Fibroblast of lung (primary cell): ENCODE results near the gene SMC4. TPM values are rescaled to one million over a fixed set of nuclear protein-coding genes. Genes with fewer than 3 reads are reported as not detected.
A peak's percentile ranks its signal among the peaks of the same experiment; 100 is the strongest.

Source experiments
- DNase-seq, 2 donors: peaks; one replicate each; pipeline versions ENCODE4 v3.0.0 to v3.0.0-alpha.2; 2010; ENCODE audit warnings: low read depth in 2 of 2
- H2AFZ ChIP-seq: 2 replicates; pipeline ENCODE4 v1.5.1; 2012; ENCODE audit warnings: low read length, control low read depth, inconsistent platforms
- H3K27ac ChIP-seq: 2 replicates; pipeline ENCODE4 v1.5.1; 2011; ENCODE audit warnings: low read length, control low read depth; ENCODE audit not compliant: insufficient read depth
- H3K27me3 ChIP-seq: 2 replicates; pipeline ENCODE4 v1.5.1; 2011; ENCODE audit warnings: mild to moderate bottlenecking, low read length; ENCODE audit not compliant: control insufficient read depth, insufficient read depth
- H3K36me3 ChIP-seq: 2 replicates; pipeline ENCODE4 v1.5.1; 2011; ENCODE audit warnings: low read length; ENCODE audit not compliant: control insufficient read depth, insufficient read depth
- H3K4me1 ChIP-seq: 2 replicates; pipeline ENCODE4 v1.5.1; 2011; ENCODE audit warnings: low read length; ENCODE audit not compliant: control insufficient read depth, insufficient read depth; ENCODE audit errors: extremely low read depth
- H3K4me2 ChIP-seq: 2 replicates; pipeline ENCODE4 v1.5.1; 2011; ENCODE audit warnings: low read length, control low read depth; ENCODE audit not compliant: insufficient read depth; ENCODE audit errors: extremely low read depth
- H3K4me3 ChIP-seq, 4 experiments: fragments of 200-600 bp in 1 of 4; sonication (generic) in 1 of 4; replicated peaks in 1 of 4; 2 replicates each; pipeline ENCODE4 v1.5.1; 2011 to 2016; ENCODE audit warnings: low read length in 4 of 4, low read depth in 3 of 4, mild to moderate bottlenecking in 3 of 4, control low read depth in 2 of 4, inconsistent platforms in 1 of 4, mixed read lengths in 1 of 4; ENCODE audit not compliant: insufficient read depth in 1 of 4; ENCODE audit errors: control extremely low read depth in 1 of 4
- H3K79me2 ChIP-seq: 2 replicates; pipeline ENCODE4 v1.5.1; 2012; ENCODE audit warnings: mild to moderate bottlenecking, low read length, inconsistent platforms; ENCODE audit not compliant: control insufficient read depth, insufficient read depth
- H3K9ac ChIP-seq: 2 replicates; pipeline ENCODE4 v1.5.1; 2011; ENCODE audit warnings: mild to moderate bottlenecking, low read length, control low read depth; ENCODE audit not compliant: insufficient read depth
- H3K9me3 ChIP-seq: 2 replicates; pipeline ENCODE4 v1.5.1; 2012; ENCODE audit warnings: low read depth, low read length; ENCODE audit not compliant: control insufficient read depth, insufficient read depth
- H4K20me1 ChIP-seq: 2 replicates; pipeline ENCODE4 v1.5.1; 2011; ENCODE audit warnings: low read length; ENCODE audit not compliant: control insufficient read depth, insufficient read depth; ENCODE audit errors: extremely low read depth
- CTCF ChIP-seq, 2 donors: IDR thresholded peaks in 1 of 2; conservative IDR thresholded peaks in 1 of 2; 1 replicate in 1 of 2; 2 replicates in 1 of 2; pipeline ENCODE4 v1.5.1; 2011 to 2012; ENCODE audit warnings: low read length in 2 of 2, control low read depth in 1 of 2, inconsistent platforms in 1 of 2, low read depth in 1 of 2, mild to moderate bottlenecking in 1 of 2
- EZH2 ChIP-seq: IDR thresholded peaks from 2 replicates; pipeline ENCODE4 v1.5.1; 2012; ENCODE audit warnings: low read length, control low read depth, mild to moderate bottlenecking; ENCODE audit errors: missing control alignments
- polyA plus RNA-seq, 2 donors: library from polyadenylated mRNA; depleted of rRNA in 1 of 2; stranded (reverse) in 1 of 2; unstranded in 1 of 2; fragments of >200 nt; gene quantifications; 2 replicates each; pipeline ENCODE4 v1.2.1, GENCODE V29; 2011 to 2012; ENCODE audit warnings: missing spikeins in 1 of 2
- total RNA-seq: library from RNA; depleted of rRNA; stranded (reverse); fragments of >200 nt; gene quantifications from 2 replicates; pipeline ENCODE4 v1.2.1, GENCODE V29; 2014

Gene SMC4
- total and polyA plus RNA-seq, 2 donors (not counting 1 experiment from before 2014, with no cell fraction given), result 34.7 to 48.4 TPM

GRCh38 chr3:160475153-160475552 is 75.7 kb downstream of the SMC4 start:
- Histone ChIP-seq H3K27ac (no peak overlapping the region), H2AFZ (no peak overlapping the region), H3K4me3 (no peak overlapping the region), H3K9me3 (no peaks in the 10 kb centered on the region), H3K36me3 (no peaks in the 10 kb centered on the region), H4K20me1 (no peaks in the 10 kb centered on the region), H3K4me1 (peaks cover 21% of the 10 kb centered on the region), H3K79me2 (no peaks in the 10 kb centered on the region), H3K9ac (no peak overlapping the region), H3K27me3 (no peaks in the 10 kb centered on the region), H3K4me2 (no peak overlapping the region)
- no peak for DNase-seq
- TF ChIP-seq CTCF (conservative IDR thresholded peaks at IDR 0.05 in 1 of 2, IDR thresholded peaks at IDR 0.05 in 1 of 2; ENCODE audit: low read depth in 1 of 2, low read length in 2 of 2) (no peak), EZH2 (no peak)

- Histone ChIP-seq H3K9me3 (no peaks in the 10 kb centered on the region), H3K4me1 (peaks cover 21% of the 10 kb centered on the region), H3K4me2 (no peak overlapping the region), H3K79me2 (no peaks in the 10 kb centered on the region), H3K27ac (no peak overlapping the region), H3K27me3 (no peaks in the 10 kb centered on the region), H3K4me3 (no peak overlapping the region), H2AFZ (no peak overlapping the region), H3K9ac (no peak overlapping the region), H3K36me3 (no peaks in the 10 kb centered on the region), H4K20me1 (no peaks in the 10 kb centered on the region)
- peak in 1 of 2 donors; percentile 19 for DNase-seq
- TF ChIP-seq CTCF (conservative IDR thresholded peaks at IDR 0.05 in 1 of 2, IDR thresholded peaks at IDR 0.05 in 1 of 2; ENCODE audit: low read depth in 1 of 2, low read length in 2 of 2), result no peak
- TF ChIP-seq EZH2, result no peak
Measured at GRCh38 chr3:160475884-160476283, 76.4 kb downstream of the SMC4 start.

GRCh38 chr3:160477750-160478149 is 78.3 kb downstream of the SMC4 start:
- peaks cover 21% of the 10 kb centered on the region for H3K4me1 ChIP-seq
- no peaks in the 10 kb centered on the region for H3K27me3 ChIP-seq
- no peaks in the 10 kb centered on the region for H3K9me3 ChIP-seq
- H3K4me3 ChIP-seq, result no peak overlapping the region
- H2AFZ ChIP-seq, result no peak overlapping the region
- DNase-seq, result peak in 1 of 2 donors; percentile 81
- no peak overlapping the region for H3K4me2 ChIP-seq
- TF ChIP-seq CTCF (conservative IDR thresholded peaks at IDR 0.05 in 1 of 2, IDR thresholded peaks at IDR 0.05 in 1 of 2; ENCODE audit: low read depth in 1 of 2, low read length in 2 of 2), result no peak
- TF ChIP-seq EZH2, result no peak
- H3K9ac ChIP-seq, result no peak overlapping the region
- no peaks in the 10 kb centered on the region for H3K79me2 ChIP-seq
- no peaks in the 10 kb centered on the region for H4K20me1 ChIP-seq
- H3K36me3 ChIP-seq, result no peaks in the 10 kb centered on the region
- no peak overlapping the region for H3K27ac ChIP-seq
